CD4-positive, alpha-beta T cell treated with Interleukin-10 for 1 hour (primary cell): Measurements from ENCODE around the gene CPHXL2.

Experiments used
- DNase-seq: peaks from one replicate; pipeline ENCODE4 v3.0.0-alpha.2; 2020

The CPHXL2 gene

GRCh38 chr16:75676909-75677308, at the start of gene CPHXL2:
TSS of gene CPHXL2 (minus strand) at chr16:75677009. CDS start at chr16:75676999, 10 bp downstream.
- no peak for DNase-seq

GRCh38 chr16:75726390-75726789, 49.6 kb upstream of the CPHXL2 start, which contains the start of gene CPHXL:
TSS of gene CPHXL (minus strand) at chr16:75726490. CDS start at chr16:75726442, 48 bp downstream.
- no peak for DNase-seq

GRCh38 chr16:75718452-75718851, 41.6 kb upstream of the CPHXL2 start:
- no peak for DNase-seq

DNA sequence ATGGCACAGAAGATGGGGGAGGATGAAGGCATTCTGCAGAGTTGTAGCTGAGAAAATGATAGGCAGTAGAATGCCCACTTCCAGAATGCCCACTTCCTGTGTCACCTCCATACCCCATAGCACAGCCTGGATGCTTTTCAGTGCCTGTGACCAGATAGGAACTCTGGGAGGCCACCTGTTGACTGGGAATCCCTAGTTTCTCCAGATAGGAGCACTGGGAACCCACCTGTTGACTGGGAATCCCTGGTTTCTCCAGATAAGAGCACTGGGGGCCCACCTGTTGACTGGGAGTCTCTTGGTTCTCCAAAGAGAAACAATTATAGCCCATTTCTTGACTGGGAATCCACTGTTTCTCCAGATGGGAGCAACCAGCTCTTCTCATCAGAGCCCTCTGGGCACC, 37.9 kb upstream of the CPHXL2 start:
- DNase-seq: no peak

DNA sequence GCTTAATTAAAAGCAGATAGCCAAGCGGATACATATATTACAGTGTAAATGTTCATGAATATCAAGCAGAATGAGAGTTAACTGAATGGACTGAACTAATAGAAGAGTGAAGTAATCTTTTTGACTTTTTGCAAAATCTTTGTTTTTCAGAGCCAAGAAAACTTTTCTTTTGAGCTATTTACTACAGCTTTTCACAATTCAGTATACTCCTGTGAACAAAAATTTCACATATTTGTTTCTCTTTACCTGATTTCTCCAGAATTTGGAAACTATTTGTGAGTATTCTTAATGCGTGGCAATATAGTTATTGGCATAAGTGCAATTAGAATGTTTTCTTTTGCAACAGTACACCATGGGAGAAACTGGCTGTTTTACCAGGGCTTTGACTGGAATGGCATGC, 33.5 kb upstream of the CPHXL2 start:
- DNase-seq: no peak

- no peak for DNase-seq
These were observed 26.5 kb upstream of the CPHXL2 start for GRCh38 chr16:75703306-75703705.

GRCh38 chr16:75702242-75702641, 25.4 kb upstream of the CPHXL2 start:
- no peak for DNase-seq

- DNase-seq: no peak
These were observed 24.6 kb upstream of the CPHXL2 start, which contains the start of gene DUXB for GRCh38 chr16:75701361-75701760. TSS of gene DUXB (minus strand) at chr16:75701461. CDS start at chr16:75701418, 43 bp downstream.

GRCh38 chr16:75697571-75697970, 20.8 kb upstream of the CPHXL2 start:
- no peak for DNase-seq

GRCh38 chr16:75695708-75696107, 18.9 kb upstream of the CPHXL2 start:
- DNase-seq: no peak

- no peak for DNase-seq
These were observed 10.6 kb upstream of the CPHXL2 start for GRCh38 chr16:75687361-75687760.

- no peak for DNase-seq
These were observed 5.5 kb upstream of the CPHXL2 start for GRCh38 chr16:75682308-75682707.

DNA sequence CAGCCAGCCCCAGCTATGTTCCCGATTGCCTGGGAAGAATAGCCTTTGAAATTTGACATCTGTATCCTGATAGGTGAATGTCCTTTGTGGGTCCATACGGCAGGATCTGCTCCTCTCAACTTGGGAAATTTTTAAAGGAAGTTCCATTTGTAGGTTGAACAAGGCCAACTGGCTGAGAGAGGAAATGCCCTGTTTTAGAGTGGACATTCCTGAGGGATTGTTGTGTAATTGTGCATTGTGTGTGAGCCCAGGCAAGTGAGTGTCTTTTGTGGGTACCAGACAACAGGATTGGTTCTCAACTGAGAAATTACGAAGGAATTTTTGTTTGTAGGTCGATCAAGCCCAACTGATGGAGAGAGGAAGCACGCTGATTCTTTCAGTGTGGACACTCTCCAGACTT, 2.6 kb upstream of the CPHXL2 start:
- no peak for DNase-seq

DNA sequence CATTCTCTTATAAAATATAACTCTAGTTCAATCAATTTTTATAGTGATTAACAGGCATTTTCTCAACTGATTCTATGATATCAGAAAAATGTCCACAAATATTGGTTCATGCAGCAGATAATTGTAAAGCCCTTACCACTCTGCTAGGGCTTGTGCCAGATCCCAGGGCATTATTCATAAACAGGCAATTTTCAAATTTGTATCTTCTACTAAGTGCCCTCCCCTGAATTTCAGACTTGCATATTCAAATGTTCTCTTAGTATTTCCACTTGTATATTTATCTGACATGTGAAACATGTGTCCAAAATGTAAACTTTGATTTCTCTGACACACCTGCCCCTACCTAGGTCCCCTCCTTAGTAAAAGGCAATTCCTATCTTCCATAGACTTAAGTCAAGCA, 9.3 kb downstream of the CPHXL2 start:
- DNase-seq: no peak

DNA sequence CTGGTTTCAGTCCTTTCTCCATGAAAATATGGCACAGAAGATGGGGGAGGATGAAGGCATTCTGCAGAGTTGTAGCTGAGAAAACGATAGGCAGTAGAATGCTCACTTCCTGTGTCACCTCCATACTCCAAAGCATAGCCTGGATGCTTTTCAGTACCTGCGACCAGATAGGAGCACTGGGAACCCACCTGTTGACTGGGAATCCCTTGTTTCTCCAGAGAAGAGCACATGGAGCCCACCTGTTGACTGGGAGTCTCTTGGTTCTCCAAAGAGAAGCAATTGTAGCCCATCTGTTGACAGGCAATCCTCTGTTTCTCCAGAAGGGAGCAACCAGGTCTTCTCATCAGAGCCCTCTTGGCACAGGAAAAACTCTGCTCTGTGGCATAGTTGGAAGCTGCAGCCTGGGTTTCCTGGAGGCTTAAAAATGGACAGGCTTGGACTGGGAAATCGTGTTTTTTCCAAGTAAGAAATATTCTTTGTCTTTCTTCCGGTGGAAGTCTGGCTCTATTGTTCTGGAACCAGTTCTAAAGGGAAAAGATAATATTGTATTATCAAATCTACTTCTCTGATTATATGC, 16.0 kb downstream of the CPHXL2 start:
- DNase-seq: no peak

DNA sequence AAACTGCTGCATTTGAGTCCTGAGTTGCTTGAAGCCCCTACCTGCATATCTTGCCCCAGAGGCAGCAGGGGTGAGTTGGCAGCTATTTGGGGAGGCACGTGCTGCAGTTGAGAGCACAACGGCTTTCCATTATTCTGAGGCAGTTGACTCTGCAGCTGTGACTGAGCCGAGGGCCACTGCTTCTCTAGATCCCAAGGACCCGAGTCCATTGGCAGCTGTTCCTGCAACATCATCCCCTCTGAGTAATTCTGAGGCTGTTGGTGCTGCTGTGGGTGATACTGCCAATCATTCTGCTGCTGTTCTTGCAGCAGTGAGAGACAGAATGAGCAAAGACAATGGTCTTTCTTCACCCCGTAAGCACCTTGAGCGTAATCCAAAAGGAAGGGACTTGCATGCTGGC, 16.5 kb downstream of the CPHXL2 start:
- no peak for DNase-seq

DNA sequence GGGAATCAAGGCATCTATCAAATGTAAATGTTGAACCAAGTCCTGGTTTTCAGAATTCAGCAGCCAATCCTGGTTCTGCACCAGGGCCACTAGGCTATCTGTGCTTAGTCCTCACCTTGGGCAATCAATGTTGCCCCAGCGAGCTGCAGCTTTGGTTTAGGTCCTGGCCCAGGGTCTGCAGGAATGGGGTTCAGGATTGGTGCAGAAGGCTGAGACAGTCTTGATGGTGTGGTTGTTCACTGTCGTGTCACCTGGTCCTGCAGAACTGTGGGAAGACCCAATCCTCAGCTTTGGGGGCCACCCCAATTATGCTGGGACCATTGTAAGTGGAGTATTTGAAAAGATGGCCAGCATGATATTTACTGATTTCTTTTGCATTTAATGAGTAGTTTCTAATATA, 18.6 kb downstream of the CPHXL2 start:
- no peak for DNase-seq

DNA sequence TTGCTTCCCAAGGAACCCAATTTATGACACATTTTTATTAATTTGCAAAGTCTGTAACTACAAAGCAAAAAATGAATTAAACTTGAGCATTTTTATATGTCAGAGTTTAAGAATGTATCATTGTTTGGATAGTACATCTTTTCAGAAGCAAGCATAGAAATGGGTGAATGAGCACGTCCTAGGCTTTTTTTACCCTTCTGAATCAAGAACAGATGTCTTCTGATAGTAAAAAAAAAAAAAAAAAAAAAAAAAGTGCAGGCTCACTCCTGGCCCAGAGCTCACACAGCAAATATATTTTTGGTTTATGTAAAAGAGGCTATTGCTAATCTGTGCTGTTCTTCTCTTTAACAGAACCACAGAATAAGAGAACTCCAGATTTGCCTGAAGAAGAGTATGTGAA, 22.9 kb downstream of the CPHXL2 start:
- DNase-seq: no peak

- peak; percentile 88 for DNase-seq
These were observed 28.3 kb downstream of the CPHXL2 start for GRCh38 chr16:75648265-75649076.

- peak; percentile 96 for DNase-seq
These were observed 29.1 kb downstream of the CPHXL2 start, which contains the start of the genes KARS1 and TERF2IP for GRCh38 chr16:75647492-75648264. TSS of gene KARS1 (minus strand) at chr16:75647665. CDS start at chr16:75647639, 26 bp downstream. TSS of gene TERF2IP (plus strand) at chr16:75647773. CDS start at chr16:75647883, 110 bp downstream.

- no peak for DNase-seq
These were observed 29.7 kb downstream of the CPHXL2 start for GRCh38 chr16:75647112-75647491.

- DNase-seq: peak; percentile 52
These were observed 32.4 kb downstream of the CPHXL2 start for GRCh38 chr16:75644240-75645012.

DNA sequence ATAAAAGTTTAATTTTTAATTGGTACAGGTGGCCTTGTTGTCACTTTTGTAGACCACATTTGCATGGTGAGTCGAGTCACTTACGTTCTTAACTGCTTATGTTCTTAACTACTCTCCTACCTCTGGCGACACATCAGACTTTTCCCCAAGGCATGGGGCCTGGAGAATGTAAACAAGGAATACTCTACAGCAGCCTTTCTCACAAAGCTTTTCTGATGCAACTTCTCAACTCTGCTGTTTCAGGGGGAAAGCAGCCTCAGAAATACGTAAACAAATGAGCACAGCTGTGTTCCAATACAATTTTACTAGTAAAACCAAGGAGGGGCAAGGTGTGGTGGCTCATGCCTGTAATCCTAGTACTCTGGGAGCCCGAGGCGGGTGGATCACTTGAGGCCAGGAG, 36.2 kb downstream of the CPHXL2 start:
- DNase-seq: no peak
